Panc1 (cell line): ENCODE measurements around the gene PRKD2. TPM values are rescaled to one million over a fixed set of nuclear protein-coding genes. Genes with fewer than 3 reads are reported as not detected.

Experiments
- ATAC-seq: fragments of 200-7000 bp; cut with Tn5 transposase; 2 replicates; pipeline ENCODE4 v1.9.1; 2020; ENCODE audit warnings: mild to moderate bottlenecking, moderate library complexity
- BruUV-seq: library from RNA; stranded (reverse); fragments of 400-500 nt; replicated peaks from 2 replicates; lab custom pipeline; 2021; lab: Mats Ljungman, UMichigan
- CTCF ChIA-PET: fragments of 300-600 bp; sonication (Branson Sonifier 250); formaldehyde crosslinking; loops from one replicate; lab custom pipeline; 2022; ENCODE audit warnings: antibody characterized with exemption; lab: Charles Lee
- POLR2A ChIA-PET: fragments of 300-600 bp; sonication (Branson Sonifier 250); formaldehyde crosslinking; loops from one replicate; lab custom pipeline; 2022; ENCODE audit warnings: antibody characterized with exemption; lab: Charles Lee
- DNase-seq: peaks from one replicate; pipeline ENCODE4 v3.0.0-alpha.2; 2010; ENCODE audit warnings: low read depth, low spot score
- H3K27ac ChIP-seq: 2 replicates; pipeline ENCODE4 v1.5.1; 2011; ENCODE audit warnings: mild to moderate bottlenecking, low read length, inconsistent platforms
- H3K27me3 ChIP-seq: fragments of 200-500 bp; sonication (Bioruptor generic); 2 replicates; pipeline ENCODE4 v1.6.0; 2014; ENCODE audit warnings: low read length, inconsistent platforms; ENCODE audit not compliant: control insufficient read depth, insufficient read depth
- H3K36me3 ChIP-seq: fragments of 200-500 bp; sonication (Bioruptor generic); 2 replicates; pipeline ENCODE4 v1.5.1; 2014; ENCODE audit warnings: inconsistent platforms, mild to moderate bottlenecking, low read length, moderate library complexity; ENCODE audit not compliant: control insufficient read depth, insufficient read depth
- H3K4me1 ChIP-seq: 2 replicates; pipeline ENCODE4 v1.5.1; 2011; ENCODE audit warnings: inconsistent platforms, mild to moderate bottlenecking, low read length, moderate library complexity; ENCODE audit not compliant: control insufficient read depth, insufficient read depth
- H3K4me3 ChIP-seq, 2 experiments: 2 replicates each; pipeline ENCODE4 v1.5.1; 2011 to 2012; ENCODE audit warnings: low read depth in 2 of 2, low read length in 2 of 2, mild to moderate bottlenecking in 2 of 2, inconsistent platforms in 1 of 2, moderate library complexity in 1 of 2
- H3K9me3 ChIP-seq: fragments of 200-500 bp; sonication (Bioruptor generic); 2 replicates; pipeline ENCODE4 v1.5.1; 2014; ENCODE audit warnings: low read depth, mild to moderate bottlenecking, inconsistent platforms, low read length, moderate library complexity; ENCODE audit not compliant: control insufficient read depth, insufficient read depth
- POLR2AphosphoS5 ChIP-seq: IDR thresholded peaks from 2 replicates; pipeline ENCODE4 v1.6.1; 2012; ENCODE audit warnings: mild to moderate bottlenecking, low read depth, low read length, moderate library complexity
- SIN3A ChIP-seq: IDR thresholded peaks from 2 replicates; pipeline ENCODE4 v1.6.1; 2012; ENCODE audit warnings: low read depth, mild to moderate bottlenecking, low read length, moderate library complexity, borderline replicate concordance; ENCODE audit not compliant: insufficient read depth
- TCF7L2 ChIP-seq: IDR thresholded peaks from 2 replicates; pipeline ENCODE4 v1.6.1; 2011; ENCODE audit warnings: mild to moderate bottlenecking, low read depth, low read length, inconsistent platforms
- in situ Hi-C: cut with HindIII; loops from 2 replicates; pipeline ENCODE4 v1.10.0; 2016; ENCODE audit warnings: low sequenced_read_pairs, low pct_unique_long_range_greater_than_20kb
- intact Hi-C: fragments of 100-400 bp; cut with micrococcal nuclease; formaldehyde crosslinking; loops from one replicate; pipeline ENCODE4 v1.10.0; 2022; ENCODE audit not compliant: unreplicated experiment
- total RNA-seq: library from RNA; stranded (reverse); gene quantifications from one replicate; pipeline ENCODE4 v1.2.1, GENCODE V29; 2021; ENCODE audit not compliant: unreplicated experiment
- TF ChIP-seq, protein P1 (sequence below), 2 experiments: IDR thresholded peaks; 2 replicates each; pipeline ENCODE4 v1.6.1; 2011 to 2012; ENCODE audit warnings: low read depth in 2 of 2, control low read depth in 1 of 2, low read length in 1 of 2, mild to moderate bottlenecking in 1 of 2, moderate library complexity in 1 of 2; ENCODE audit not compliant: insufficient read depth in 1 of 2
- TF ChIP-seq, protein P2 (sequence below): fragments of 450-650 bp; IDR thresholded peaks from 2 replicates; pipeline ENCODE4 v1.5.1; 2017; ENCODE audit warnings: mild to moderate bottlenecking

The PRKD2 gene
- total RNA-seq, 1 experiment from 2014 or later, result 41.2 TPM

DNA sequence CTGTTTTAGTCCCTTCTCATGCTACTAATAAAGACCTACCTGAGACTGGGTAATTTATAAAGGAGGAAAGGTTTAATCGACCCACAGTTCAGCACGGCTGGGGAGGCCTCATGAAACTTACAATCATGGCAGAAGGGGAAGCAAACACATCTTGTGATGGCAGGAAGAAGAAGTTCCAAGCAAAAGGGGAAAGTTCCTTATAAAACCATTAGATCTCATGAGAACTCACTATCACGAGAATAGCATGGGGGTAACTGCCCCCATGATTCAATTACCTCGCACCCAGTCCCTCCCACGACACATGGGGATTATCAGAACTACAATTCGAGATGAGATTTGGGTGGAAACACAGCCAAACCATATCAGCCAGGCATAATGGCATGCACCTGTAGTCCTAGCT lies 42.3 kb upstream of the PRKD2 start:
- BruUV-seq, result no TSS peak
- Histone ChIP-seq H3K4me1 (no peaks in the 10 kb centered on the region), H3K36me3 (no peaks in the 10 kb centered on the region), H3K27ac (no peak overlapping the region), H3K4me3 (no peak overlapping the region), H3K27me3 (no peaks in the 10 kb centered on the region), H3K9me3 (no peaks in the 10 kb centered on the region)
- POLR2A ChIA-PET, result interaction anchor here (0.6 kb wide), 1 partner anchor 492 kb away, joined by 3 read pairs; no protein-coding TSS in a partner anchor
- ATAC-seq (no peak), DNase-seq (no peak)
- in situ Hi-C loops (no loop called here), intact Hi-C loops (loop anchor here (5.0 kb wide), 1 partner anchor 73 kb away; no protein-coding TSS in a partner anchor)
- CTCF ChIA-PET, result no interaction called here
- TF ChIP-seq POLR2AphosphoS5 (no peak), TCF7L2 (no peak), SIN3A (no peak)

DNA sequence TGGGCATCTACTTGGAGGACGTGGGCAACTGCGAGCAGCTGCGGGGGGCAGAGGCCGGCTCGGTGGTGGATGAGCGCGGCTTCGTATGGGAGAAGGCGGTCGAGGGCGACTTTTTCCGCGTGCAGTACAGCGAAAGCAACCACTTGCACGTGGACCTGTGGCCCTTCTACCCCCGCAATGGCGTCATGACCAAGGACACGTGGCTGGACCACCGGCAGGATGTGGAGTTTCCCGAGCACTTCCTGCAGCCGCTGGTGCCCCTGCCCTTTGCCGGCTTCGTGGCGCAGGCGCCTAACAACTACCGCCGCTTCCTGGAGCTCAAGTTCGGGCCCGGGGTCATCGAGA lies 39.6 kb upstream of the PRKD2 start:
- H3K4me3 ChIP-seq, result no peak overlapping the region
- no peak for TF ChIP-seq TCF7L2
- TF ChIP-seq, protein P1, sequence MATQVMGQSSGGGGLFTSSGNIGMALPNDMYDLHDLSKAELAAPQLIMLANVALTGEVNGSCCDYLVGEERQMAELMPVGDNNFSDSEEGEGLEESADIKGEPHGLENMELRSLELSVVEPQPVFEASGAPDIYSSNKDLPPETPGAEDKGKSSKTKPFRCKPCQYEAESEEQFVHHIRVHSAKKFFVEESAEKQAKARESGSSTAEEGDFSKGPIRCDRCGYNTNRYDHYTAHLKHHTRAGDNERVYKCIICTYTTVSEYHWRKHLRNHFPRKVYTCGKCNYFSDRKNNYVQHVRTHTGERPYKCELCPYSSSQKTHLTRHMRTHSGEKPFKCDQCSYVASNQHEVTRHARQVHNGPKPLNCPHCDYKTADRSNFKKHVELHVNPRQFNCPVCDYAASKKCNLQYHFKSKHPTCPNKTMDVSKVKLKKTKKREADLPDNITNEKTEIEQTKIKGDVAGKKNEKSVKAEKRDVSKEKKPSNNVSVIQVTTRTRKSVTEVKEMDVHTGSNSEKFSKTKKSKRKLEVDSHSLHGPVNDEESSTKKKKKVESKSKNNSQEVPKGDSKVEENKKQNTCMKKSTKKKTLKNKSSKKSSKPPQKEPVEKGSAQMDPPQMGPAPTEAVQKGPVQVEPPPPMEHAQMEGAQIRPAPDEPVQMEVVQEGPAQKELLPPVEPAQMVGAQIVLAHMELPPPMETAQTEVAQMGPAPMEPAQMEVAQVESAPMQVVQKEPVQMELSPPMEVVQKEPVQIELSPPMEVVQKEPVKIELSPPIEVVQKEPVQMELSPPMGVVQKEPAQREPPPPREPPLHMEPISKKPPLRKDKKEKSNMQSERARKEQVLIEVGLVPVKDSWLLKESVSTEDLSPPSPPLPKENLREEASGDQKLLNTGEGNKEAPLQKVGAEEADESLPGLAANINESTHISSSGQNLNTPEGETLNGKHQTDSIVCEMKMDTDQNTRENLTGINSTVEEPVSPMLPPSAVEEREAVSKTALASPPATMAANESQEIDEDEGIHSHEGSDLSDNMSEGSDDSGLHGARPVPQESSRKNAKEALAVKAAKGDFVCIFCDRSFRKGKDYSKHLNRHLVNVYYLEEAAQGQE (IDR thresholded peaks at IDR 0.05; ENCODE audit: insufficient read depth in 1 of 2, low read depth in 2 of 2, low read length in 1 of 2), result no peak
- TF ChIP-seq SIN3A, result no peak
- TF ChIP-seq, protein P2, sequence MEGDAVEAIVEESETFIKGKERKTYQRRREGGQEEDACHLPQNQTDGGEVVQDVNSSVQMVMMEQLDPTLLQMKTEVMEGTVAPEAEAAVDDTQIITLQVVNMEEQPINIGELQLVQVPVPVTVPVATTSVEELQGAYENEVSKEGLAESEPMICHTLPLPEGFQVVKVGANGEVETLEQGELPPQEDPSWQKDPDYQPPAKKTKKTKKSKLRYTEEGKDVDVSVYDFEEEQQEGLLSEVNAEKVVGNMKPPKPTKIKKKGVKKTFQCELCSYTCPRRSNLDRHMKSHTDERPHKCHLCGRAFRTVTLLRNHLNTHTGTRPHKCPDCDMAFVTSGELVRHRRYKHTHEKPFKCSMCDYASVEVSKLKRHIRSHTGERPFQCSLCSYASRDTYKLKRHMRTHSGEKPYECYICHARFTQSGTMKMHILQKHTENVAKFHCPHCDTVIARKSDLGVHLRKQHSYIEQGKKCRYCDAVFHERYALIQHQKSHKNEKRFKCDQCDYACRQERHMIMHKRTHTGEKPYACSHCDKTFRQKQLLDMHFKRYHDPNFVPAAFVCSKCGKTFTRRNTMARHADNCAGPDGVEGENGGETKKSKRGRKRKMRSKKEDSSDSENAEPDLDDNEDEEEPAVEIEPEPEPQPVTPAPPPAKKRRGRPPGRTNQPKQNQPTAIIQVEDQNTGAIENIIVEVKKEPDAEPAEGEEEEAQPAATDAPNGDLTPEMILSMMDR, result no peak
- no peak for TF ChIP-seq POLR2AphosphoS5
- no peaks in the 10 kb centered on the region for H3K27me3 ChIP-seq
- H3K36me3 ChIP-seq, result no peaks in the 10 kb centered on the region
- DNase-seq (no peak), ATAC-seq (no peak)
- ChIA-PET POLR2A (no interaction called here), CTCF (interaction anchor here (0.5 to 0.7 kb wide), 2 partner anchors 8 to 84 kb away, joined by 3 read pairs; no protein-coding TSS in a partner anchor)
- in situ Hi-C loops (no loop called here), intact Hi-C loops (loop anchor here (5.0 kb wide), 1 partner anchor 76 kb away; no protein-coding TSS in a partner anchor)
- no peaks in the 10 kb centered on the region for H3K4me1 ChIP-seq
- BruUV-seq, result no TSS peak
- no peak overlapping the region for H3K27ac ChIP-seq
- no peaks in the 10 kb centered on the region for H3K9me3 ChIP-seq

DNA sequence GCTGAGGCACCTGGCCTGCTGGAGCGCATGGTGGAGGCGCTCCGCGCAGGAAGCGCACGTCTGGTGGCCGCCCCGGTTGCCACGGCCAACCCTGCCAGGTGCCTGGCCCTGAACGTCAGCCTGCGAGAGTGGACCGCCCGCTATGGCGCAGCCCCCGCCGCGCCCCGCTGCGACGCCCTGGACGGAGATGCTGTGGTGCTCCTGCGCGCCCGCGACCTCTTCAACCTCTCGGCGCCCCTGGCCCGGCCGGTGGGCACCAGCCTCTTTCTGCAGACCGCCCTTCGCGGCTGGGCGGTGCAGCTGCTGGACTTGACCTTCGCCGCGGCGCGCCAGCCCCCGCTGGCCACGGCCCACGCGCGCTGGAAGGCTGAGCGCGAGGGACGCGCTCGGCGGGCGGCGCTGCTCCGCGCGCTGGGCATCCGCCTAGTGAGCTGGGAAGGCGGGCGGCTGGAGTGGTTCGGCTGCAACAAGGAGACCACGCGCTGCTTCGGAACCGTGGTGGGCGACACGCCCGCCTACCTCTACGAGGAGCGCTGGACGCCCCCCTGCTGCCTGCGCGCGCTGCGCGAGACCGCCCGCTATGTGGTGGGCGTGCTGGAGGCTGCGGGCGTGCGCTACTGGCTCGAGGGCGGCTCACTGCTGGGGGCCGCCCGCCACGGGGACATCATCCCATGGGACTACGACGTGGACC lies 39.1 kb upstream of the PRKD2 start:
- no TSS peak for BruUV-seq
- H3K36me3 ChIP-seq, result no peaks in the 10 kb centered on the region
- ChIA-PET POLR2A (no interaction called here), CTCF (interaction anchor here (0.5 to 0.7 kb wide), 2 partner anchors 9 to 84 kb away, joined by 3 read pairs; no protein-coding TSS in a partner anchor)
- no peak overlapping the region for H3K27ac ChIP-seq
- TF ChIP-seq SIN3A (no peak), TCF7L2 (no peak), POLR2AphosphoS5 (no peak)
- TF ChIP-seq, protein P1 (IDR thresholded peaks at IDR 0.05; ENCODE audit: insufficient read depth in 1 of 2, low read depth in 2 of 2, low read length in 1 of 2), result no peak
- TF ChIP-seq, protein P2, result no peak
- DNase-seq, result no peak
- no peak overlapping the region for H3K4me3 ChIP-seq
- no peaks in the 10 kb centered on the region for H3K9me3 ChIP-seq
- ATAC-seq, result no peak
- in situ Hi-C loops (no loop called here), intact Hi-C loops (loop anchor here (5.0 kb wide), 1 partner anchor 76 kb away; no protein-coding TSS in a partner anchor)
- H3K27me3 ChIP-seq, result no peaks in the 10 kb centered on the region
- no peaks in the 10 kb centered on the region for H3K4me1 ChIP-seq
